Loucy (cell line): Measurements from ENCODE around the gene C1QL3.

Experiments used
- H2AFZ ChIP-seq: fragments of 200-600 bp; sonication (generic); 2 replicates; pipeline ENCODE4 v1.6.0; 2016; ENCODE audit warnings: antibody characterized with exemption, mild to moderate bottlenecking, low read length, moderate library complexity
- H3F3A ChIP-seq: fragments of 200-600 bp; 2 replicates; pipeline ENCODE4 v1.6.0; 2016; ENCODE audit warnings: antibody characterized with exemption, low read depth, mild to moderate bottlenecking
- H3K27me3 ChIP-seq: fragments of 200-600 bp; sonication (generic); 2 replicates; pipeline ENCODE4 v1.6.1; 2014; ENCODE audit warnings: low read length, mild to moderate bottlenecking; ENCODE audit not compliant: insufficient read depth, poor library complexity, severe bottlenecking
- H3K36me3 ChIP-seq: fragments of 200-600 bp; sonication (generic); 2 replicates; pipeline ENCODE4 v1.6.1; 2016; ENCODE audit warnings: low read length; ENCODE audit not compliant: insufficient read depth
- H3K4me1 ChIP-seq: fragments of 200-600 bp; sonication (generic); 2 replicates; pipeline ENCODE4 v1.5.1; 2014; ENCODE audit warnings: low read length, mild to moderate bottlenecking; ENCODE audit not compliant: insufficient read depth, poor library complexity, severe bottlenecking
- H3K4me2 ChIP-seq: fragments of 200-600 bp; sonication (generic); 2 replicates; pipeline ENCODE4 v1.6.0; 2014; ENCODE audit warnings: antibody characterized with exemption, low read length, low read depth, mild to moderate bottlenecking; ENCODE audit not compliant: poor library complexity, severe bottlenecking
- H3K4me3 ChIP-seq: fragments of 200-600 bp; sonication (generic); 2 replicates; pipeline ENCODE4 v1.5.1; 2014; ENCODE audit warnings: low read length, mild to moderate bottlenecking, mixed read lengths; ENCODE audit not compliant: poor library complexity, severe bottlenecking
- H3K79me2 ChIP-seq: fragments of 200-600 bp; sonication (generic); 2 replicates; pipeline ENCODE4 v1.6.1; 2014; ENCODE audit warnings: low read length; ENCODE audit not compliant: insufficient read depth
- H3K9ac ChIP-seq: fragments of 200-600 bp; sonication (generic); 2 replicates; pipeline ENCODE4 v1.6.0; 2014; ENCODE audit warnings: mild to moderate bottlenecking, low read depth, low read length, moderate library complexity; ENCODE audit not compliant: poor library complexity, severe bottlenecking
- H3K9me2 ChIP-seq: fragments of 200-600 bp; sonication (generic); replicated peaks from 2 replicates; pipeline ENCODE4 v1.6.1; 2016; ENCODE audit warnings: low read depth, low read length, mixed read lengths
- H3K9me3 ChIP-seq: fragments of 200-600 bp; sonication (generic); 2 replicates; pipeline ENCODE4 v1.6.1; 2014; ENCODE audit warnings: mild to moderate bottlenecking, antibody characterized with exemption, low read length, low read depth; ENCODE audit not compliant: insufficient read depth
- H4K20me1 ChIP-seq: fragments of 200-600 bp; sonication (generic); 2 replicates; pipeline ENCODE4 v1.6.0; 2014; ENCODE audit warnings: antibody characterized with exemption, low read length, mild to moderate bottlenecking; ENCODE audit not compliant: insufficient read depth, poor library complexity, severe bottlenecking
- EZH2phosphoT487 ChIP-seq: fragments of 200-600 bp; IDR thresholded peaks from 2 replicates; pipeline ENCODE4 v1.6.1; 2018; ENCODE audit warnings: antibody characterized with exemption, mild to moderate bottlenecking, moderate library complexity, borderline replicate concordance
- TF ChIP-seq, protein P1 (sequence below): fragments of 200-600 bp; sonication (generic); conservative IDR thresholded peaks from 2 replicates; pipeline ENCODE4 v1.5.1; 2014; ENCODE audit warnings: mild to moderate bottlenecking, antibody characterized with exemption, low read length

C1QL3 gene

DNA sequence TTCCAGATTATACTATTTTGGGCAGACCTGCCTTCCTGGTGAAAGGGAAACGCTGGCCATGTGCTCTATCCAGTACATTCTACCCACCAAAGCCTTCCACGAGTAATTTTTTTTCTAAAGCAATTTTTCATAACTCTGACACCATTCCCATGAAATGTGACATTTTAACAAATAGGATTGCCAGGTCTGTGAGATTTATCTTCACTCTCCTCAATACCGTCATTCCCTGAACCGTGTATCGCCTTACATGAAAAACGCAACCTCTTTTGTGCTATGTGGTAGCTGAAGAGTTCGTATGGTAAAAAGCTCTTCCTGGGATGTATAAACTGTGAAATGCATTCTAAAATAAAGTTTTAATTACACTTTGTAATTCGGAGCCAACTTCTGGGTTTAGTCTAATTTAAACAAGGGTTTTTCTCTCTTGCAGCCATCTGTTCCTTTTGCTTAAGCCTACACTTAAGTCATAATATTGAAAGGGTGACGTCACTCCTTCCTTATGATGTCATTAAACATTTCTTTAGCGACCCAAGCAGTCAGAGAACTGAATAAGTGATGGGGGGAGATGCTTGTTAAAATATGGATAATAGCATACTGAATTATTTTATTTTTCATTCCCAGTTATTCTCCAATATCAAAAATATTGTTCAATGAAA lies 27.7 kb downstream of the C1QL3 start:
- no peaks in the 10 kb centered on the region for H3K9me3 ChIP-seq
- no peaks in the 10 kb centered on the region for H3K27me3 ChIP-seq
- peaks cover 22% of the 10 kb centered on the region for H3K4me1 ChIP-seq
- no peaks in the 10 kb centered on the region for H4K20me1 ChIP-seq
- H3K9ac ChIP-seq, result no peak overlapping the region
- H2AFZ ChIP-seq, result no peak overlapping the region
- no peaks in the 10 kb centered on the region for H3F3A ChIP-seq
- no peaks in the 10 kb centered on the region; the same call in 1 of the 2 replicates for H3K79me2 ChIP-seq
- H3K4me3 ChIP-seq, result no peak overlapping the region
- H3K4me2 ChIP-seq, result no peak overlapping the region
- no peak for TF ChIP-seq EZH2phosphoT487
- TF ChIP-seq, protein P1, sequence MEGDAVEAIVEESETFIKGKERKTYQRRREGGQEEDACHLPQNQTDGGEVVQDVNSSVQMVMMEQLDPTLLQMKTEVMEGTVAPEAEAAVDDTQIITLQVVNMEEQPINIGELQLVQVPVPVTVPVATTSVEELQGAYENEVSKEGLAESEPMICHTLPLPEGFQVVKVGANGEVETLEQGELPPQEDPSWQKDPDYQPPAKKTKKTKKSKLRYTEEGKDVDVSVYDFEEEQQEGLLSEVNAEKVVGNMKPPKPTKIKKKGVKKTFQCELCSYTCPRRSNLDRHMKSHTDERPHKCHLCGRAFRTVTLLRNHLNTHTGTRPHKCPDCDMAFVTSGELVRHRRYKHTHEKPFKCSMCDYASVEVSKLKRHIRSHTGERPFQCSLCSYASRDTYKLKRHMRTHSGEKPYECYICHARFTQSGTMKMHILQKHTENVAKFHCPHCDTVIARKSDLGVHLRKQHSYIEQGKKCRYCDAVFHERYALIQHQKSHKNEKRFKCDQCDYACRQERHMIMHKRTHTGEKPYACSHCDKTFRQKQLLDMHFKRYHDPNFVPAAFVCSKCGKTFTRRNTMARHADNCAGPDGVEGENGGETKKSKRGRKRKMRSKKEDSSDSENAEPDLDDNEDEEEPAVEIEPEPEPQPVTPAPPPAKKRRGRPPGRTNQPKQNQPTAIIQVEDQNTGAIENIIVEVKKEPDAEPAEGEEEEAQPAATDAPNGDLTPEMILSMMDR, result no peak
- H3K36me3 ChIP-seq, result peaks cover 22% of the 10 kb centered on the region
- H3K9me2 ChIP-seq, result no peaks in the 10 kb centered on the region

DNA sequence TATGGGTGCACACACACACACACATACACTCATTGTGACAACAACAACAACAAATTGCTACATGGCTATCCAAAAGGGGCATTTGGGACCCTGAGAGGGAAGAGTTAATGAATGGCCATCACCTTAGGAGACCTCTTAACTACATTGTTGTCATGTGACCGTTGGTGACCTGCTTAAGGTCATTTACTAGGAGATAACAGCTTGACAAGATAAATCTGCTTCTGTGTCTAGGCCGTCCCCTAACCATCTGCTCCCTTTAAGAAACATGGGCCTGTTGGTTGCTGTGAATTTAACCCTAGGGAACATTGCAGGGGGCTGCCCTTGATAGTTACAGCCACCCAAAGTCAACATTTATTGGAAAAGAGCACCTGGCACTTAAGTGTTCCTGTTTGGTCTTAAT lies 29.7 kb downstream of the C1QL3 start:
- H3K9me3 ChIP-seq, result no peaks in the 10 kb centered on the region
- no peak overlapping the region for H2AFZ ChIP-seq
- no peaks in the 10 kb centered on the region for H3F3A ChIP-seq
- TF ChIP-seq, protein P1, result no peak
- TF ChIP-seq EZH2phosphoT487, result no peak
- no peaks in the 10 kb centered on the region for H3K27me3 ChIP-seq
- H4K20me1 ChIP-seq, result no peaks in the 10 kb centered on the region
- H3K4me1 ChIP-seq, result peaks cover 3% of the 10 kb centered on the region
- no peak overlapping the region for H3K9ac ChIP-seq
- no peak overlapping the region for H3K4me3 ChIP-seq
- H3K79me2 ChIP-seq, result no peaks in the 10 kb centered on the region; the same call in 1 of the 2 replicates
- peaks cover 35% of the 10 kb centered on the region for H3K36me3 ChIP-seq
- no peak overlapping the region for H3K4me2 ChIP-seq
- no peaks in the 10 kb centered on the region for H3K9me2 ChIP-seq

DNA sequence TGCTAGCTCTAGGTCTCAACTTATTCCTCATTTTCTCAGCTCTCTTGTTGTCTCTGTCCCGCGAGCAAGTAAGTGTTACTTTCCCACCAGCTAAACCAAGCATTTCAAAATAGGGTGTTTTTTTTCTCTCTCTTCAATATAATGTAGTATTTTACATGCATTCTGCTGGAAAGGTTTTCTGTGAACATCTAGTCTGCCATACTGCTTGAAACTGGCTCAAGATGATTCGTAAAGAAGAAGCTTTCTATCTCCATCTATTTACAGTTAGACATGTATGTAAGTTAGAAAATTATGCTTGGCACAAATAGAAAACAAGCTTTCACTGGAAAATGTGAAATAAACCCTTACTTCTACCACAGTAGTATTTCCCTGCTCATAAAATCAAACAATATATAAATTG lies 31.2 kb downstream of the C1QL3 start:
- no peak for TF ChIP-seq EZH2phosphoT487
- TF ChIP-seq, protein P1, result no peak
- Histone ChIP-seq H3K27me3 (no peaks in the 10 kb centered on the region), H3K79me2 (no peaks in the 10 kb centered on the region; the same call in 1 of the 2 replicates), H3K36me3 (peaks cover 42% of the 10 kb centered on the region), H3K4me1 (no peaks in the 10 kb centered on the region), H4K20me1 (no peaks in the 10 kb centered on the region), H2AFZ (no peak overlapping the region), H3K4me2 (no peak overlapping the region), H3K9ac (no peak overlapping the region), H3K9me2 (no peaks in the 10 kb centered on the region), H3K9me3 (no peaks in the 10 kb centered on the region), H3K4me3 (no peak overlapping the region), H3F3A (no peaks in the 10 kb centered on the region)
